Thyroid gland (tissue), 4 donors: ENCODE results near the gene SYTL2.

Experiments used
- CTCF ChIP-seq, 6 experiments: fragments of 200-600 bp in 3 of 6; fragments of 450-650 bp in 3 of 6; sonication (generic) in 3 of 6; IDR thresholded peaks; one replicate each; pipeline ENCODE4 v1.5.1; 2016 to 2019; ENCODE audit warnings: antibody characterized with exemption in 6 of 6, mild to moderate bottlenecking in 2 of 6, inconsistent platforms in 1 of 6, moderate library complexity in 1 of 6
- POLR2A ChIP-seq, 2 donors: fragments of 450-650 bp; IDR thresholded peaks; one replicate each; pipeline ENCODE4 v1.6.1; 2017; ENCODE audit warnings: antibody characterized with exemption in 2 of 2, mild to moderate bottlenecking in 2 of 2, moderate library complexity in 1 of 2

GRCh38 chr11:85762226-85762625 is 48.7 kb downstream of the SYTL2 start:
- no peak for TF ChIP-seq CTCF (IDR thresholded peaks at IDR 0.05)
- TF ChIP-seq POLR2A (IDR thresholded peaks at IDR 0.05), result no peak
